ENCODE measurements around the gene FBXW5.

DNA sequence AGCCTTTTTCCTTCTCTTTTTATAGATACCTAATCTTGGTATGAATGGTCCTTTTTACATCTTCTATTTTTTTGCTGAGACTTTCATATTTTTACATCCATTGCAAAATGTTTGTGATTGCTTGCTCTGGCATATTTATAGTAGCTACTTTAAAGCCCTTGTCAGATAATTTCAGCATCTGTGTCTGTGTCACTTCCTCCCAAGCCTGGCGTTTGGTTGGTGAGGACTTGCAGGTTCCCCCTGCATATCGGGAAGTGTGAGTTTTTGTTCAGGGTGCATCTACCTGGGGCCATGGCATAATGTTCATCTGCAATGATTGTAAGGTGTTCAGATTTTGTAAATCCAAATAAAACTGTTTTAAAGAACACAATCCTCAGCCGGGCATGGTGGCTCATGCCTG, 8.9 kb downstream of the FBXW5 start:
- TF ChIP-seq, protein P1, sequence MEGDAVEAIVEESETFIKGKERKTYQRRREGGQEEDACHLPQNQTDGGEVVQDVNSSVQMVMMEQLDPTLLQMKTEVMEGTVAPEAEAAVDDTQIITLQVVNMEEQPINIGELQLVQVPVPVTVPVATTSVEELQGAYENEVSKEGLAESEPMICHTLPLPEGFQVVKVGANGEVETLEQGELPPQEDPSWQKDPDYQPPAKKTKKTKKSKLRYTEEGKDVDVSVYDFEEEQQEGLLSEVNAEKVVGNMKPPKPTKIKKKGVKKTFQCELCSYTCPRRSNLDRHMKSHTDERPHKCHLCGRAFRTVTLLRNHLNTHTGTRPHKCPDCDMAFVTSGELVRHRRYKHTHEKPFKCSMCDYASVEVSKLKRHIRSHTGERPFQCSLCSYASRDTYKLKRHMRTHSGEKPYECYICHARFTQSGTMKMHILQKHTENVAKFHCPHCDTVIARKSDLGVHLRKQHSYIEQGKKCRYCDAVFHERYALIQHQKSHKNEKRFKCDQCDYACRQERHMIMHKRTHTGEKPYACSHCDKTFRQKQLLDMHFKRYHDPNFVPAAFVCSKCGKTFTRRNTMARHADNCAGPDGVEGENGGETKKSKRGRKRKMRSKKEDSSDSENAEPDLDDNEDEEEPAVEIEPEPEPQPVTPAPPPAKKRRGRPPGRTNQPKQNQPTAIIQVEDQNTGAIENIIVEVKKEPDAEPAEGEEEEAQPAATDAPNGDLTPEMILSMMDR (conservative IDR thresholded peaks at IDR 0.05; ENCODE audit: low read length): no peak
- TF ChIP-seq EZH2phosphoT487 (IDR thresholded peaks at IDR 0.05; ENCODE audit: borderline replicate concordance): no peak
